ENCODE measurements around the gene ZNF831.

Gene ZNF831

GRCh38 chr20:59182401-59183044, 18.9 kb downstream of the ZNF831 start:
- DNase-seq = no peak

- DNase-seq = no peak
These were observed 20.1 kb downstream of the ZNF831 start for GRCh38 chr20:59183751-59184150.

- DNase-seq = no peak
These were observed 21.3 kb downstream of the ZNF831 start for GRCh38 chr20:59184880-59185447.

- no peak for DNase-seq
These were observed 22.2 kb downstream of the ZNF831 start for GRCh38 chr20:59185809-59186208.

- DNase-seq = no peak
These were observed 26.8 kb downstream of the ZNF831 start for GRCh38 chr20:59190466-59190865.

- DNase-seq = no peak
These were observed 27.6 kb downstream of the ZNF831 start for GRCh38 chr20:59191036-59191755.

GRCh38 chr20:59191756-59192532, 28.3 kb downstream of the ZNF831 start:
- DNase-seq = no peak

GRCh38 chr20:59192533-59192896, 28.9 kb downstream of the ZNF831 start:
- no peak for DNase-seq

GRCh38 chr20:59193325-59193724, 29.7 kb downstream of the ZNF831 start:
- DNase-seq = no peak

GRCh38 chr20:59194023-59194935, 30.7 kb downstream of the ZNF831 start:
- DNase-seq = no peak

- no peak for DNase-seq
These were observed 31.8 kb downstream of the ZNF831 start for GRCh38 chr20:59195316-59195993.

GRCh38 chr20:59204165-59204894, 40.7 kb downstream of the ZNF831 start:
- no peak for DNase-seq

- DNase-seq = no peak
These were observed 41.4 kb downstream of the ZNF831 start for GRCh38 chr20:59205044-59205443.

- no peak for DNase-seq
These were observed 43.6 kb downstream of the ZNF831 start for GRCh38 chr20:59207235-59207634.

- no peak for DNase-seq
These were observed 44.2 kb downstream of the ZNF831 start for GRCh38 chr20:59207742-59208357.

GRCh38 chr20:59210186-59210585, 46.6 kb downstream of the ZNF831 start:
- no peak for DNase-seq

GRCh38 chr20:59211208-59211765, 47.7 kb downstream of the ZNF831 start:
- DNase-seq = no peak

GRCh38 chr20:59214073-59214472, 50.5 kb downstream of the ZNF831 start:
- DNase-seq = no peak

GRCh38 chr20:59214606-59215547, 51.3 kb downstream of the ZNF831 start:
- DNase-seq = no peak
